Measurements from ENCODE around the gene DNER.

- no peak for TF ChIP-seq CTCF (IDR thresholded peaks at IDR 0.05)
- TF ChIP-seq POLR2AphosphoS5 (IDR thresholded peaks at IDR 0.05) = no peak
- no peak for TF ChIP-seq EP300 (IDR thresholded peaks at IDR 0.05)
These were observed 171.0 kb downstream of the DNER start for GRCh38 chr2:229543176-229543873.
